AG04450 (cell line): ENCODE data around the gene HK3. TPM values are rescaled to one million over a fixed set of nuclear protein-coding genes. Genes with fewer than 3 reads are reported as not detected.
"Not testable (repeated sequence)": the region's sequence is repeated elsewhere in the genome, so short reads cannot be mapped to it uniquely, and the experiment has no call there.

ENCODE experiments used
- CTCF ChIA-PET: fragments of 300-600, 350-600 bp; formaldehyde crosslinking; extraction: SDS; loops from one replicate; lab custom pipeline; 2022; ENCODE audit warnings: antibody characterized with exemption, inconsistent platforms; lab: Charles Lee
- POLR2A ChIA-PET: fragments of 350-600 bp; formaldehyde crosslinking; extraction: SDS; loops from one replicate; lab custom pipeline; 2021; ENCODE audit warnings: antibody characterized with exemption, inconsistent platforms; lab: Yijun Ruan, JAX
- DNase-seq: peaks from one replicate; pipeline ENCODE4 v3.0.0-alpha.2; 2011; ENCODE audit warnings: low read depth, low spot score
- H3K27ac ChIP-seq: one replicate; pipeline ENCODE4 v1.5.1; 2012; ENCODE audit warnings: low read depth, low read length, control low read depth
- H3K27me3 ChIP-seq: one replicate; pipeline ENCODE4 v1.6.0; 2012; ENCODE audit warnings: low read length; ENCODE audit not compliant: control insufficient read depth, insufficient read depth
- H3K4me3 ChIP-seq: 2 replicates; pipeline ENCODE4 v1.5.1; 2011; ENCODE audit warnings: mild to moderate bottlenecking, low read depth, low read length, control low read depth
- H3K9me3 ChIP-seq: 2 replicates; pipeline ENCODE4 v1.5.1; 2012; ENCODE audit warnings: low read length; ENCODE audit not compliant: control insufficient read depth, insufficient read depth
- CTCF ChIP-seq: IDR thresholded peaks from 2 replicates; pipeline ENCODE4 v1.5.1; 2011; ENCODE audit warnings: low read depth, low read length, control low read depth, inconsistent platforms
- polyA plus RNA-seq: library from polyadenylated mRNA; depleted of rRNA; stranded (reverse); fragments of >200 nt; gene quantifications from 2 replicates; pipeline ENCODE4 v1.2.3, GENCODE V29; 2011

The HK3 gene
- polyA plus RNA-seq, 1 experiment = not detected

GRCh38 chr5:176875783-176876505 is 23.2 kb downstream of the HK3 start:
- no peak for DNase-seq
- POLR2A ChIA-PET = no interaction called here
- no peak for TF ChIP-seq CTCF
- no peaks in the 10 kb centered on the region; the same call in 1 of the 2 replicates for H3K9me3 ChIP-seq
- no peak overlapping the region for H3K4me3 ChIP-seq
- H3K27ac ChIP-seq = no peak overlapping the region
- peaks cover 58% of the 10 kb centered on the region for H3K27me3 ChIP-seq
- CTCF ChIA-PET = no interaction called here

GRCh38 chr5:176875014-176875550 is 24.1 kb downstream of the HK3 start:
- TF ChIP-seq CTCF = no peak
- DNase-seq = no peak
- POLR2A ChIA-PET = no interaction called here
- H3K27ac ChIP-seq = no peak overlapping the region
- peaks cover 55% of the 10 kb centered on the region for H3K27me3 ChIP-seq
- CTCF ChIA-PET = interaction anchor here (0.9 kb wide), 1 partner anchor 214 kb away, joined by 4 read pairs; no protein-coding TSS in a partner anchor
- H3K9me3 ChIP-seq = no peaks in the 10 kb centered on the region; the same call in 1 of the 2 replicates
- H3K4me3 ChIP-seq = no peak overlapping the region

GRCh38 chr5:176874198-176874780 is 24.9 kb downstream of the HK3 start:
- H3K9me3 ChIP-seq = no peaks in the 10 kb centered on the region; the same call in 1 of the 2 replicates
- ChIA-PET CTCF (interaction anchor here (0.5 to 1.4 kb wide), 3 partner anchors 28 to 214 kb away, joined by 3 to 5 read pairs (median 4); no protein-coding TSS in a partner anchor), POLR2A (no interaction called here)
- peaks cover 51% of the 10 kb centered on the region for H3K27me3 ChIP-seq
- no peak overlapping the region for H3K4me3 ChIP-seq
- no peak for TF ChIP-seq CTCF
- DNase-seq = no peak
- H3K27ac ChIP-seq = no peak overlapping the region

- Histone ChIP-seq H3K9me3 (no peaks in the 10 kb centered on the region; the same call in 1 of the 2 replicates), H3K4me3 (no peak overlapping the region), H3K27me3 (peaks cover 49% of the 10 kb centered on the region), H3K27ac (no peak overlapping the region)
- ChIA-PET CTCF (interaction anchor here (0.5 to 1.4 kb wide), 2 partner anchors 28 to 213 kb away, joined by 3 to 5 read pairs; no protein-coding TSS in a partner anchor), POLR2A (no interaction called here)
- no peak for DNase-seq
- no peak for TF ChIP-seq CTCF
These were observed 25.5 kb downstream of the HK3 start for GRCh38 chr5:176873541-176874172.

GRCh38 chr5:176873011-176873410 is 26.1 kb downstream of the HK3 start:
- H3K27me3 ChIP-seq = peaks cover 46% of the 10 kb centered on the region
- POLR2A ChIA-PET, H3K27ac ChIP-seq, H3K4me3 ChIP-seq, DNase-seq, H3K9me3 ChIP-seq: not testable (repeated sequence)
- CTCF ChIA-PET = interaction anchor here (0.6 to 1.4 kb wide), 2 partner anchors 203 to 213 kb away, joined by 3 read pairs; no protein-coding TSS in a partner anchor

GRCh38 chr5:176872586-176872985 is 26.6 kb downstream of the HK3 start:
- POLR2A ChIA-PET = interaction anchor here (0.7 kb wide), 1 partner anchor 484 kb away, joined by 6 read pairs; no protein-coding TSS in a partner anchor
- peaks cover 45% of the 10 kb centered on the region for H3K27me3 ChIP-seq
- H3K27ac ChIP-seq, DNase-seq, H3K4me3 ChIP-seq, H3K9me3 ChIP-seq: not testable (repeated sequence)
- CTCF ChIA-PET = interaction anchor here (0.6 to 1.4 kb wide), 2 partner anchors 202 to 212 kb away, joined by 3 read pairs; no protein-coding TSS in a partner anchor

- H3K27ac ChIP-seq, DNase-seq, H3K4me3 ChIP-seq, H3K9me3 ChIP-seq, POLR2A ChIA-PET: not testable (repeated sequence)
- CTCF ChIA-PET = interaction anchor here (0.9 kb wide), 1 partner anchor 193 kb away, joined by 3 read pairs; no protein-coding TSS in a partner anchor
- H3K27me3 ChIP-seq = peaks cover 47% of the 10 kb centered on the region
These were observed 28.5 kb downstream of the HK3 start for GRCh38 chr5:176870644-176871043.
